ENCODE results near the gene EPB41L5.

- TF ChIP-seq CTCF (IDR thresholded peaks at IDR 0.05), result no peak
- no peak for TF ChIP-seq POLR2A (IDR thresholded peaks at IDR 0.05)
Observed at GRCh38 chr2:120204022-120204405, 191.1 kb downstream of the EPB41L5 start.
